WERI-Rb-1 (cell line): ENCODE measurements around the gene FBLN1.

Source experiments
- DNase-seq: peaks from one replicate; pipeline ENCODE4 v3.0.0-alpha.2; 2020
- H3K27ac ChIP-seq: fragments of 250-450 bp; sonication (Bioruptor Pico); 2 replicates; pipeline ENCODE4 v1.5.1; 2020; ENCODE audit warnings: mild to moderate bottlenecking, moderate library complexity
- H3K27me3 ChIP-seq: fragments of 250-450 bp; sonication (Bioruptor Pico); 2 replicates; pipeline ENCODE4 v1.5.1; 2021; ENCODE audit warnings: mild to moderate bottlenecking, low read depth, moderate library complexity; ENCODE audit not compliant: insufficient read depth, severe bottlenecking
- H3K36me3 ChIP-seq: fragments of 250-450 bp; sonication (Bioruptor Pico); 2 replicates; pipeline ENCODE4 v1.5.1; 2020; ENCODE audit warnings: mild to moderate bottlenecking, moderate library complexity
- H3K4me3 ChIP-seq: 2 replicates; pipeline ENCODE4 v1.5.1; 2011; ENCODE audit warnings: low read depth, mild to moderate bottlenecking, control low read depth, low read length
- H3K9me3 ChIP-seq: fragments of 250-450 bp; sonication (Bioruptor Pico); 2 replicates; pipeline ENCODE4 v1.5.1; 2021; ENCODE audit warnings: mild to moderate bottlenecking, moderate library complexity; ENCODE audit not compliant: severe bottlenecking
- CTCF ChIP-seq: IDR thresholded peaks from 2 replicates; pipeline ENCODE4 v1.5.1; 2011; ENCODE audit warnings: low read depth, mild to moderate bottlenecking, control low read depth, inconsistent platforms, low read length

Gene FBLN1

GRCh38 chr22:45549762-45550378 is 47.2 kb downstream of the FBLN1 start:
- H3K36me3 ChIP-seq, result peaks cover 74% of the 10 kb centered on the region
- no peaks in the 10 kb centered on the region for H3K27me3 ChIP-seq
- H3K9me3 ChIP-seq, result no peaks in the 10 kb centered on the region
- TF ChIP-seq CTCF, result no peak
- H3K27ac ChIP-seq, result no peak overlapping the region
- DNase-seq, result no peak
- H3K4me3 ChIP-seq, result no peak overlapping the region

DNA sequence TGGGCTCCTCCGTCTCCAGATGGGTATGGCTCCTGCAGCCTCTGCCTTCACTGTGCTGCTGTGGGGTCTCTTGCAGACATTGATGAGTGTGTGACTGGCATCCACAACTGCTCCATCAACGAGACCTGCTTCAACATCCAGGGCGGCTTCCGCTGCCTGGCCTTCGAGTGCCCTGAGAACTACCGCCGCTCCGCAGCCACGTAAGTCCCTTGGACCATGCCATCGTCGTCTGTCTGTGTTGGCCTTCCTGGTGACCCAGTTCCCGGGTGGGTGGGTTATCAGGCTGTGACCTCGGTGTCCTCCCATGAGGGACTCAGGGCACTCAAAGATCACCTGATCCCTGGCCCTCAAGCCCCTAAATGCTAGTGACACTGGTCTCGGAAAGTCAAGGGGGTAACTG is 47.7 kb downstream of the FBLN1 start:
- H3K36me3 ChIP-seq, result peaks cover 70% of the 10 kb centered on the region
- no peak for TF ChIP-seq CTCF

GRCh38 chr22:45550891-45551290 is 48.2 kb downstream of the FBLN1 start:
- Histone ChIP-seq H3K36me3 (peaks cover 66% of the 10 kb centered on the region), H3K27me3 (no peaks in the 10 kb centered on the region), H3K4me3 (no peak overlapping the region), H3K9me3 (no peaks in the 10 kb centered on the region), H3K27ac (no peak overlapping the region)
- no peak for TF ChIP-seq CTCF
- DNase-seq, result no peak

More for the DNA sequence above, 47.7 kb downstream of the FBLN1 start:
- Histone ChIP-seq H3K9me3 (no peaks in the 10 kb centered on the region), H3K27me3 (no peaks in the 10 kb centered on the region), H3K4me3 (no peak overlapping the region), H3K27ac (no peak overlapping the region)
- no peak for DNase-seq

DNA sequence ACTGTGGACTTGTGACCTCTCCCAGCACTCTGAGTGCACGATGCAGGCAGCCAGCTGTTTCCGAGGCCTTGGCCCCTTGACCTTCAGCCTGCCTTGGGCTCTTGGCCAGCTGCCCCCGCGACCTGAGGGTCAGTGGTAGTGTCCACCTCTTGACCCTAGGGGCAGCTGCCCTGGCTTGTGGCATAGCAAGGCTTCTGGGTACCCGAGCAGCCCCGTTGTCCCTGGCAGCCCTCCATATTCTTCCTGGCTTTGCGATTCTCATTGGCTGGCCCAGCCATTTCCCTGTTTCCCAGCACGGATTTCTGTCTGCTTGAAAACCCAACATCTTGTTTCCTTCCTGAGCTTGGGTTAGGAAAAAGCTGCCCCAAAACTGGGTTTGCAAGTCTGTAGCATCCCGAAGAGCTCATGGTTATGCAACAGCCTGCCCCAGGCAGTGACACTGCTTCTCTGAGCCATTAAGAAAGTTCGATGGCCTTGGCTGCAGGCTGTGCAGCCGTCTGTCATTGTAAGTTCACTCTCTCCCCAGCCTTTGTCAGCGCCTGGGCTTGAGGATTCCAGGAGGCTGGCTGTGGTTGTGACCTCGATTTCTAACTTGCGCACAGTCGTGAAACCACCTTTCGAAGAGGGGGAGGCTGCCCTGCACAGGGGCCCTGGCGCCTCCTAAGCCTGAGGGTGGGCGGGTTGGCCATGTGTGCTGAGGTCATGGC is 48.8 kb downstream of the FBLN1 start:
- Histone ChIP-seq H3K4me3 (no peak overlapping the region), H3K27me3 (no peaks in the 10 kb centered on the region), H3K36me3 (peaks cover 63% of the 10 kb centered on the region), H3K27ac (no peak overlapping the region), H3K9me3 (no peaks in the 10 kb centered on the region)
- no peak for TF ChIP-seq CTCF
- DNase-seq, result no peak

- H3K27ac ChIP-seq, result no peak overlapping the region
- peaks cover 57% of the 10 kb centered on the region for H3K36me3 ChIP-seq
- H3K9me3 ChIP-seq, result no peaks in the 10 kb centered on the region
- no peak overlapping the region for H3K4me3 ChIP-seq
- no peak for DNase-seq
- no peaks in the 10 kb centered on the region for H3K27me3 ChIP-seq
- TF ChIP-seq CTCF, result no peak
Observed at GRCh38 chr22:45552017-45552411, 49.3 kb downstream of the FBLN1 start.
